Measurements from ENCODE around the gene ACSS1. TPM values are rescaled to one million over a fixed set of nuclear protein-coding genes. Genes with fewer than 3 reads are reported as not detected.

Gene ACSS1
- total RNA-seq, 1 experiment from 2014 or later, result 1.5 TPM

DNA sequence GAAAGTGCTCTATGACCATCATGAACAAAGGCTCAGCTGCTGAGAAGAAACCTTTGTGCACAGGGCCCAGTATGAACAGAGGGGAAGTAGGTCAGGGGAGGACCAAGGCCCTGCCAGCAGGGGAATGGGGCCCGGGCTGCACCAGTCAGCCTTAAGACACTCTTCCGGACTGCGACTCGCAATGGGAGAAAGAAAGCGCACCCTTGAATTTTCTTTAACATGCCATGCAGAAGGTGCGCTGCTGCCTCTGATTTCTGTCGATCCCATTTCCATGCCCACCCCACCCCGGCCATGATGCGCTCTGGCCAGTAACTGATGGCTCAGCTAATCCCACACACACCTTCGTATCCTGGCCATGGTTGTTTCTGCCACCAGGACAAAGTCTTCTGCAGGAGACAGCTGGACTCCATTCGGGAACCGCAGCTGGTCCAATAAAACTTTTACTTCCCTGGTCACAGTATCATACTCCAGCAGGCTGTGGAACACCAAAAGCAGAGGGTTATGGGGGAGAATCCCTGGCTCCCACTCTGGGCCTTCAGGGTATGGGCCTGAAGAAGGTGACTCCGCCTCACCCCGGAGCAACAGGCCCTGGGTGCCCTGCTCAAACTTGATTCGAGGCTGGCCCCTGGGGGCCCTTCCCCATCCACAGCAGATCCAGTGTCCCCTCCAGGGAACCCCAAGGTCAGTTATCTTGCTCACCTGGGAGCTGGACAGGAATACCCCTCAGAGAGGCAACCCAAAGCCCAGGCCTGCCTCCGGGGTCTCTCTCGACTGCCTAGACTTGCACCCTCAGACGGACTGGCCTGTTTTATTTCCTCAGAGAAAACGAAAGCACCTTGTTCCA is 88.5 kb downstream of the ACSS1 start (continued):
- TF ChIP-seq SMAD4 (CRISPR knock-in tag; IDR thresholded peaks at IDR 0.05) (no peak), RELA (CRISPR knock-in tag; IDR thresholded peaks at IDR 0.05; ENCODE audit: borderline replicate concordance) (no peak), CREB1 (CRISPR knock-in tag; IDR thresholded peaks at IDR 0.05) (no peak), ATF6 (CRISPR knock-in tag; IDR thresholded peaks at IDR 0.05) (no peak), IRF2 (CRISPR knock-in tag; IDR thresholded peaks at IDR 0.05; ENCODE audit: borderline replicate concordance, low read depth) (no peak), HMGA2 (CRISPR knock-in tag; IDR thresholded peaks at IDR 0.05) (no peak), ZBTB21 (CRISPR knock-in tag; IDR thresholded peaks at IDR 0.05; ENCODE audit: borderline replicate concordance) (no peak), HMGXB4 (CRISPR knock-in tag; IDR thresholded peaks at IDR 0.05) (no peak), MYBL2 (CRISPR knock-in tag; IDR thresholded peaks at IDR 0.05) (no peak), MAX (CRISPR knock-in tag; IDR thresholded peaks at IDR 0.05) (no peak)
- TF ChIP-seq, protein P1, sequence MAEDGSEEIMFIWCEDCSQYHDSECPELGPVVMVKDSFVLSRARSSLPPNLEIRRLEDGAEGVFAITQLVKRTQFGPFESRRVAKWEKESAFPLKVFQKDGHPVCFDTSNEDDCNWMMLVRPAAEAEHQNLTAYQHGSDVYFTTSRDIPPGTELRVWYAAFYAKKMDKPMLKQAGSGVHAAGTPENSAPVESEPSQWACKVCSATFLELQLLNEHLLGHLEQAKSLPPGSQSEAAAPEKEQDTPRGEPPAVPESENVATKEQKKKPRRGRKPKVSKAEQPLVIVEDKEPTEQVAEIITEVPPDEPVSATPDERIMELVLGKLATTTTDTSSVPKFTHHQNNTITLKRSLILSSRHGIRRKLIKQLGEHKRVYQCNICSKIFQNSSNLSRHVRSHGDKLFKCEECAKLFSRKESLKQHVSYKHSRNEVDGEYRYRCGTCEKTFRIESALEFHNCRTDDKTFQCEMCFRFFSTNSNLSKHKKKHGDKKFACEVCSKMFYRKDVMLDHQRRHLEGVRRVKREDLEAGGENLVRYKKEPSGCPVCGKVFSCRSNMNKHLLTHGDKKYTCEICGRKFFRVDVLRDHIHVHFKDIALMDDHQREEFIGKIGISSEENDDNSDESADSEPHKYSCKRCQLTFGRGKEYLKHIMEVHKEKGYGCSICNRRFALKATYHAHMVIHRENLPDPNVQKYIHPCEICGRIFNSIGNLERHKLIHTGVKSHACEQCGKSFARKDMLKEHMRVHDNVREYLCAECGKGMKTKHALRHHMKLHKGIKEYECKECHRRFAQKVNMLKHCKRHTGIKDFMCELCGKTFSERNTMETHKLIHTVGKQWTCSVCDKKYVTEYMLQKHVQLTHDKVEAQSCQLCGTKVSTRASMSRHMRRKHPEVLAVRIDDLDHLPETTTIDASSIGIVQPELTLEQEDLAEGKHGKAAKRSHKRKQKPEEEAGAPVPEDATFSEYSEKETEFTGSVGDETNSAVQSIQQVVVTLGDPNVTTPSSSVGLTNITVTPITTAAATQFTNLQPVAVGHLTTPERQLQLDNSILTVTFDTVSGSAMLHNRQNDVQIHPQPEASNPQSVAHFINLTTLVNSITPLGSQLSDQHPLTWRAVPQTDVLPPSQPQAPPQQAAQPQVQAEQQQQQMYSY (CRISPR knock-in tag; IDR thresholded peaks at IDR 0.05), result no peak
- TF ChIP-seq, protein P2, sequence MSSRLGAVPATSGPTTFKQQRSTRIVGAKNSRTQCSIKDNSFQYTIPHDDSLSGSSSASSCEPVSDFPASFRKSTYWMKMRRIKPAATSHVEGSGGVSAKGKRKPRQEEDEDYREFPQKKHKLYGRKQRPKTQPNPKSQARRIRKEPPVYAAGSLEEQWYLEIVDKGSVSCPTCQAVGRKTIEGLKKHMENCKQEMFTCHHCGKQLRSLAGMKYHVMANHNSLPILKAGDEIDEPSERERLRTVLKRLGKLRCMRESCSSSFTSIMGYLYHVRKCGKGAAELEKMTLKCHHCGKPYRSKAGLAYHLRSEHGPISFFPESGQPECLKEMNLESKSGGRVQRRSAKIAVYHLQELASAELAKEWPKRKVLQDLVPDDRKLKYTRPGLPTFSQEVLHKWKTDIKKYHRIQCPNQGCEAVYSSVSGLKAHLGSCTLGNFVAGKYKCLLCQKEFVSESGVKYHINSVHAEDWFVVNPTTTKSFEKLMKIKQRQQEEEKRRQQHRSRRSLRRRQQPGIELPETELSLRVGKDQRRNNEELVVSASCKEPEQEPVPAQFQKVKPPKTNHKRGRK (CRISPR knock-in tag; IDR thresholded peaks at IDR 0.05; ENCODE audit: borderline replicate concordance), result no peak

GRCh38 chr20:24968278-24968800 is 89.6 kb downstream of the ACSS1 start:
- H3K9me3 Mint-ChIP-seq, result no peaks in the 10 kb centered on the region
- no peak overlapping the region for H3K27ac Mint-ChIP-seq
- ATAC-seq (no peak), DNase-seq (ENCODE audit: low spot score) (no peak)
- no peak overlapping the region for H3K4me3 Mint-ChIP-seq
- H3K36me3 Mint-ChIP-seq, result peaks cover 49% of the 10 kb centered on the region
- no peaks in the 10 kb centered on the region for H3K4me1 Mint-ChIP-seq
- POLR2A ChIA-PET, result no interaction called here
- CTCF ChIA-PET, result no interaction called here
- no peaks in the 10 kb centered on the region for H3K27me3 Mint-ChIP-seq (ENCODE audit: low read depth)
- TF ChIP-seq ELF4 (CRISPR knock-in tag; IDR thresholded peaks at IDR 0.05; ENCODE audit: low read depth) (no peak), ATF2 (CRISPR knock-in tag; IDR thresholded peaks at IDR 0.05; ENCODE audit: borderline replicate concordance, low read depth) (no peak), FOXJ3 (CRISPR knock-in tag; IDR thresholded peaks at IDR 0.05; ENCODE audit: borderline replicate concordance) (no peak), ZMAT4 (CRISPR knock-in tag; IDR thresholded peaks at IDR 0.05) (no peak), MYBL2 (CRISPR knock-in tag; IDR thresholded peaks at IDR 0.05) (no peak), ATF6 (CRISPR knock-in tag; IDR thresholded peaks at IDR 0.05) (no peak), CREM (CRISPR knock-in tag; IDR thresholded peaks at IDR 0.05) (no peak)
- TF ChIP-seq, protein P3, sequence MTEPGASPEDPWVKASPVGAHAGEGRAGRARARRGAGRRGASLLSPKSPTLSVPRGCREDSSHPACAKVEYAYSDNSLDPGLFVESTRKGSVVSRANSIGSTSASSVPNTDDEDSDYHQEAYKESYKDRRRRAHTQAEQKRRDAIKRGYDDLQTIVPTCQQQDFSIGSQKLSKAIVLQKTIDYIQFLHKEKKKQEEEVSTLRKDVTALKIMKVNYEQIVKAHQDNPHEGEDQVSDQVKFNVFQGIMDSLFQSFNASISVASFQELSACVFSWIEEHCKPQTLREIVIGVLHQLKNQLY (CRISPR knock-in tag; IDR thresholded peaks at IDR 0.05), result no peak
- TF ChIP-seq, protein P4, sequence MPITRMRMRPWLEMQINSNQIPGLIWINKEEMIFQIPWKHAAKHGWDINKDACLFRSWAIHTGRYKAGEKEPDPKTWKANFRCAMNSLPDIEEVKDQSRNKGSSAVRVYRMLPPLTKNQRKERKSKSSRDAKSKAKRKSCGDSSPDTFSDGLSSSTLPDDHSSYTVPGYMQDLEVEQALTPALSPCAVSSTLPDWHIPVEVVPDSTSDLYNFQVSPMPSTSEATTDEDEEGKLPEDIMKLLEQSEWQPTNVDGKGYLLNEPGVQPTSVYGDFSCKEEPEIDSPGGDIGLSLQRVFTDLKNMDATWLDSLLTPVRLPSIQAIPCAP (CRISPR knock-in tag; IDR thresholded peaks at IDR 0.05), result no peak

Data from WTC11 (cell line).